Neuronal stem cell (in vitro differentiated cells): Measurements from ENCODE around the gene CCDC12.

Experiments
- DNase-seq: peaks from one replicate; pipeline ENCODE4 v3.0.0-alpha.2; 2013; ENCODE audit warnings: low spot score
- H2AFZ ChIP-seq: one replicate; pipeline ENCODE4 v1.6.1; 2013; ENCODE audit warnings: mild to moderate bottlenecking, low read length, inconsistent platforms
- H2AK5ac ChIP-seq: 2 replicates; pipeline ENCODE4 v1.6.1; 2013; ENCODE audit warnings: low read depth, mild to moderate bottlenecking, inconsistent platforms, low read length, moderate library complexity, mixed read lengths
- H2BK120ac ChIP-seq: 2 replicates; pipeline ENCODE4 v1.6.1; 2013; ENCODE audit warnings: low read depth, mild to moderate bottlenecking, inconsistent platforms, low read length, moderate library complexity, mixed read lengths
- H2BK12ac ChIP-seq: one replicate; pipeline ENCODE4 v1.6.1; 2013; ENCODE audit warnings: low read length, inconsistent platforms
- H2BK15ac ChIP-seq: 2 replicates; pipeline ENCODE4 v1.6.1; 2013; ENCODE audit warnings: mild to moderate bottlenecking, low read length, inconsistent platforms, mixed read lengths
- H2BK5ac ChIP-seq: one replicate; pipeline ENCODE4 v1.6.1; 2013; ENCODE audit warnings: inconsistent platforms, mild to moderate bottlenecking, low read length, moderate library complexity
- H3K14ac ChIP-seq: one replicate; pipeline ENCODE4 v1.6.1; 2013; ENCODE audit warnings: low read length, inconsistent platforms
- H3K18ac ChIP-seq: 2 replicates; pipeline ENCODE4 v1.6.1; 2013; ENCODE audit warnings: low read length, inconsistent platforms
- H3K23ac ChIP-seq: 2 replicates; pipeline ENCODE4 v1.6.1; 2013; ENCODE audit warnings: low read depth, mild to moderate bottlenecking, mixed read lengths, low read length, inconsistent platforms; ENCODE audit not compliant: poor library complexity
- H3K27ac ChIP-seq: replicated peaks from 3 replicates; pipeline ENCODE4 v1.5.1; 2013; ENCODE audit warnings: low read length, inconsistent platforms
- H3K27me3 ChIP-seq, 3 experiments: 2 replicates each; pipeline ENCODE4 v1.6.1; 2013; ENCODE audit warnings: low read length in 3 of 3, mild to moderate bottlenecking in 2 of 3, inconsistent platforms in 1 of 3, low read depth in 1 of 3, mixed read lengths in 1 of 3, moderate library complexity in 1 of 3; ENCODE audit not compliant: control insufficient read depth in 3 of 3, insufficient read depth in 3 of 3
- H3K36me3 ChIP-seq, 2 donors: replicated peaks in 1 of 2; 2 replicates each; pipeline ENCODE4 v1.6.1; 2013; ENCODE audit warnings: low read length in 2 of 2; ENCODE audit not compliant: control insufficient read depth in 2 of 2, insufficient read depth in 2 of 2
- H3K4ac ChIP-seq: 2 replicates; pipeline ENCODE4 v1.6.1; 2013; ENCODE audit warnings: inconsistent platforms, mild to moderate bottlenecking, low read length, moderate library complexity
- H3K4me1 ChIP-seq, 2 donors: 1 replicate in 1 of 2; 2 replicates in 1 of 2; pipeline ENCODE4 v1.6.1; 2013; ENCODE audit warnings: low read length in 2 of 2, low read depth in 1 of 2; ENCODE audit not compliant: control insufficient read depth in 2 of 2, insufficient read depth in 1 of 2
- H3K4me2 ChIP-seq: one replicate; pipeline ENCODE4 v1.6.1; 2013; ENCODE audit warnings: mild to moderate bottlenecking, low read length, inconsistent platforms; ENCODE audit not compliant: insufficient read depth, poor library complexity, severe bottlenecking
- H3K4me3 ChIP-seq, 2 donors: 2 replicates each; pipeline ENCODE4 v1.5.1; 2013; ENCODE audit warnings: low read length in 2 of 2, mild to moderate bottlenecking in 2 of 2, inconsistent platforms in 1 of 2, moderate library complexity in 1 of 2
- H3K79me1 ChIP-seq: one replicate; pipeline ENCODE4 v1.6.1; 2013; ENCODE audit warnings: low read depth, mild to moderate bottlenecking, inconsistent platforms, low read length, moderate library complexity
- H3K9ac ChIP-seq: one replicate; pipeline ENCODE4 v1.6.1; 2013; ENCODE audit warnings: mild to moderate bottlenecking, low read depth, low read length, inconsistent platforms; ENCODE audit not compliant: poor library complexity
- H3K9me3 ChIP-seq, 2 donors: replicated peaks in 1 of 2; 2 replicates each; pipeline versions ENCODE3 to v1.6.1; 2013; ENCODE audit warnings: low read length in 2 of 2, mild to moderate bottlenecking in 2 of 2, inconsistent platforms in 1 of 2, low read depth in 1 of 2, mixed read lengths in 1 of 2, moderate library complexity in 1 of 2; ENCODE audit not compliant: control insufficient read depth in 2 of 2, insufficient read depth in 1 of 2
- H4K8ac ChIP-seq: one replicate; pipeline ENCODE4 v1.6.1; 2013; ENCODE audit warnings: low read depth, mild to moderate bottlenecking, inconsistent platforms, low read length, moderate library complexity
- H4K91ac ChIP-seq: one replicate; pipeline ENCODE4 v1.6.1; 2013; ENCODE audit warnings: low read length, low read depth, mild to moderate bottlenecking, inconsistent platforms; ENCODE audit not compliant: poor library complexity
- WGBS, 2 donors: extraction: QIAGEN DNeasy Blood & Tissue Kit; methylation state at CpG; one replicate each; pipeline ENCODE4 v1.1.7; 2013; ENCODE audit warnings: missing lambda C conversion rate in 2 of 2, mixed read lengths in 1 of 2; ENCODE audit not compliant: insufficient read length in 2 of 2, insufficient replicate concordance in 1 of 2; ENCODE audit errors: extremely low coverage in 2 of 2; 5-methylcytosine and 5-hydroxymethylcytosine counted together

Gene CCDC12

GRCh38 chr3:47002171-47003055 is 25.9 kb upstream of the CCDC12 start:
- Histone ChIP-seq H3K27ac (no peak overlapping the region), H2AFZ (no peak overlapping the region), H2BK120ac (no peak overlapping the region), H4K91ac (no peak overlapping the region), H3K27me3 (no peaks in the 10 kb centered on the region), H3K9ac (no peak overlapping the region), H2BK12ac (no peak overlapping the region), H2AK5ac (peak overlapping the region; percentile 90), H3K9me3 (no peaks in the 10 kb centered on the region), H3K4me2 (no peak overlapping the region), H2BK5ac (peak overlapping the region; percentile 66), H3K4ac (no peak overlapping the region), H3K18ac (peak overlapping the region; percentile 28), H3K4me3 (no peak overlapping the region), H3K4me1 (peaks cover 3 to 4% of the 10 kb centered on the region in 2 donors), H4K8ac (peak overlapping the region; percentile 29), H3K23ac (peak overlapping the region; percentile 73), H3K36me3 (peaks cover 0 to 9% of the 10 kb centered on the region in 2 donors), H3K14ac (peak overlapping the region; percentile 84), H3K79me1 (peaks cover 2% of the 10 kb centered on the region), H2BK15ac (no peak overlapping the region)
- DNase-seq, result no peak
- no CpG with 5 or more reads among the region's 35 CpGs for WGBS, 2 donors

- Histone ChIP-seq H3K36me3 (peaks cover 0 to 9% of the 10 kb centered on the region in 2 donors), H4K8ac (no peak overlapping the region), H3K18ac (no peak overlapping the region), H3K4me1 (peaks cover 3 to 4% of the 10 kb centered on the region in 2 donors), H2BK120ac (no peak overlapping the region), H4K91ac (no peak overlapping the region), H3K4me3 (no peak overlapping the region), H2BK15ac (no peak overlapping the region), H3K4ac (no peak overlapping the region), H2AK5ac (no peak overlapping the region), H2BK12ac (no peak overlapping the region), H3K79me1 (peaks cover 2% of the 10 kb centered on the region), H3K9me3 (no peaks in the 10 kb centered on the region), H2AFZ (no peak overlapping the region), H3K23ac (peak overlapping the region; percentile 43), H3K4me2 (no peak overlapping the region), H3K9ac (no peak overlapping the region), H3K14ac (peak overlapping the region; percentile 84), H3K27me3 (no peaks in the 10 kb centered on the region), H3K27ac (no peak overlapping the region), H2BK5ac (no peak overlapping the region)
- no peak for DNase-seq
- WGBS, 2 donors, result no CpG with 5 or more reads among the region's 16 CpGs
Observed at GRCh38 chr3:47001731-47002170, 25.2 kb upstream of the CCDC12 start.

GRCh38 chr3:47000922-47001730 is 24.6 kb upstream of the CCDC12 start:
- Histone ChIP-seq H3K79me1 (peaks cover 2% of the 10 kb centered on the region), H4K8ac (no peak overlapping the region), H2AFZ (no peak overlapping the region), H2BK120ac (no peak overlapping the region), H3K23ac (no peak overlapping the region), H3K9me3 (no peaks in the 10 kb centered on the region), H3K4me3 (no peak overlapping the region), H3K14ac (no peak overlapping the region), H2BK15ac (no peak overlapping the region), H3K36me3 (peaks cover 0 to 8% of the 10 kb centered on the region in 2 donors), H3K27me3 (no peaks in the 10 kb centered on the region), H3K9ac (peak overlapping the region; percentile 3), H4K91ac (no peak overlapping the region), H3K4me2 (no peak overlapping the region), H3K27ac (no peak overlapping the region), H2BK5ac (no peak overlapping the region), H3K18ac (no peak overlapping the region), H2AK5ac (no peak overlapping the region), H3K4me1 (peaks cover 3 to 4% of the 10 kb centered on the region in 2 donors), H2BK12ac (peak overlapping the region; percentile 6), H3K4ac (no peak overlapping the region)
- DNase-seq, result no peak
- WGBS, 2 donors, result no CpG with 5 or more reads among the region's 25 CpGs
